ENCODE measurements around the gene PDLIM4. TPM values are rescaled to one million over a fixed set of nuclear protein-coding genes. Genes with fewer than 3 reads are reported as not detected.
A peak's percentile ranks its signal among the peaks of the same experiment; 100 is the strongest.

The PDLIM4 gene
- total RNA-seq, 1 experiment from 2014 or later: 7.6 TPM

DNA sequence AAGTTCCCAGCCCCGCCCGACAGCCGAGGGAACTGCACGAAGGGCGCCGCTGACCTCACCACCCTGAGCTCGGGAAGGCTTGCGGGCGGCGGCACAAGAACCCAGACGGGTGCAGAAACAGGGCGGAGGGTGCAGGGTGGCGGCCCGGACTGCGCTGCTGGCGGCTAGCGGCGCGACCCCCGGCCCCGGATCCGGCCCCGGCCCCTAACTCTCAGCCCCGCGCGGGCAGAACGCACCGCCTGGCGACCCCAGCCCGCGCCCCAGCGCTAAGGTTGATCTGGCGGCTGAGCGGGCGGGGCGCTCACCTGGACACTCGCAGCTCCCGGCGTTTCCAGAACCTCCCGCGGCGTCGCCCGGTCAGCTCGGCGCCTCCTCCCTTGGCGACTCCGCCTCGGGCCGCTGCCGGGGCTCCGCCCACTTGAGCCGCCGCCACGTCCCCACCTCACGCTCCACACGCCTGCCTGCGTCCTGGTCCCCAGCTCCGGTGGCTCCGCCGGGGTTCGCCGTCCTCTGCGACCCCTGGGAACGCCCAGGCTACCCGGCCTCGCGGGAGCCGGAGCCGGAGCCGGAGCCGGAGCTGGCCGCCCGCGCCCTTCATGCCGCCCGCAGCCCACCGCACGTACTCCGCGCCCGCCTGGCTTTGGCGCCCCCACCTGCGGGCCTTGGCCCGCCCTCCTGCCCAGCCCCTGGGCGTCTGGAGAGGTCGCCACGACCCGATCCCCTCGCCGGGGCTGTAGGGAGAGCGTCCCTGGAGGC lies 29.8 kb upstream of the PDLIM4 start, which contains the start of gene P4HA2:
Gene P4HA2 (minus strand): TSS at position 369 of the 756 bp plus-strand sequence. CDS start 9,227 bp downstream, outside the sequence.
- Histone ChIP-seq H3K4me1 (ENCODE audit: insufficient read depth, low read length) (no peaks in the 10 kb centered on the region; the same call in 1 of the 2 replicates), H3K14ac (ENCODE audit: insufficient read depth, low read length) (peak within 1 kb of the TSS; percentile 83), H3K4me2 (ENCODE audit: insufficient read depth, insufficient read length, low read length) (peak within 1 kb of the TSS; percentile 76), H2BK12ac (ENCODE audit: insufficient read length, low read depth, low read length) (no peak within 1 kb of the TSS), H3K23ac (ENCODE audit: insufficient read length, low read depth, low read length) (no peak within 1 kb of the TSS), H3T11ph (ENCODE audit: low read length) (no peak within 1 kb of the TSS), H3K27ac (ENCODE audit: insufficient read length, low read depth, low read length) (no peak within 1 kb of the TSS), H3K79me1 (ENCODE audit: insufficient read depth, low read depth, low read length, poor library complexity, severe bottlenecking) (no peaks in the 10 kb centered on the region), H3K18ac (ENCODE audit: insufficient read length, low read depth, low read length) (peak within 1 kb of the TSS; percentile 66), H2BK15ac (ENCODE audit: low read depth, low read length) (no peak within 1 kb of the TSS), H4K20me1 (ENCODE audit: control insufficient read depth, insufficient read depth, insufficient read length) (no peaks in the 10 kb centered on the region), H3K56ac (ENCODE audit: insufficient read length, low read depth, low read length) (no peak within 1 kb of the TSS), H3K4ac (ENCODE audit: low read depth, low read length) (no peak within 1 kb of the TSS), H2AK5ac (ENCODE audit: insufficient read length, low read length) (no peak within 1 kb of the TSS), H3K9ac (ENCODE audit: extremely low read depth, insufficient read length, low read length) (peak within 1 kb of the TSS; percentile 39), H3K27me3 (ENCODE audit: insufficient read depth, low read length) (peaks cover 5% of the 10 kb centered on the region; the same call in 1 of the 2 replicates), H4K8ac (replicated peaks; ENCODE audit: insufficient read length, low read depth, low read length) (no peak within 1 kb of the TSS), H4K5ac (ENCODE audit: insufficient read length, low read depth, low read length) (no peak within 1 kb of the TSS), H3K9me3 (ENCODE audit: control insufficient read depth, low read depth, low read length) (no peaks in the 10 kb centered on the region), H2BK5ac (ENCODE audit: insufficient read length, low read length) (no peak within 1 kb of the TSS), H2BK20ac (ENCODE audit: low read depth, low read length, poor library complexity, severe bottlenecking) (no peak within 1 kb of the TSS), H2BK120ac (ENCODE audit: low read depth, low read length, poor library complexity, severe bottlenecking) (no peak within 1 kb of the TSS), H4K91ac (ENCODE audit: insufficient read length, low read depth, low read length) (no peak within 1 kb of the TSS), H2AFZ (ENCODE audit: low read length) (no peak within 1 kb of the TSS), H3K23me2 (ENCODE audit: insufficient read length, low read depth, low read length, poor library complexity, severe bottlenecking) (peaks cover 12% of the 10 kb centered on the region), H3K79me2 (ENCODE audit: insufficient read depth, low read length) (no peaks in the 10 kb centered on the region)
- peaks cover 0 to 3% of the 10 kb centered on the region in 2 experiments; a peak in 1 of 5 replicates for H3K9me3 Mint-ChIP-seq
- H3K4me3 Mint-ChIP-seq: peak within 1 kb of the TSS; percentile 60 to 73
- H3K27me3 Mint-ChIP-seq (ENCODE audit: low read depth): peaks cover 49% of the 10 kb centered on the region
- peaks cover 16 to 23% of the 10 kb centered on the region in 2 experiments for H3K4me1 Mint-ChIP-seq
- peak; percentile 31; the same call in 2 of the 3 replicates for TF ChIP-seq CTCF (conservative IDR thresholded peaks at IDR 0.05)
- DNase-seq: peak; percentile 85
- H3K36me3 Mint-ChIP-seq (ENCODE audit: insufficient read depth in 1 of 3, low read depth in 3 of 3): no peaks in the 10 kb centered on the region; a peak in 1 of 7 replicates
- no CpG with 5 or more reads among the region's 92 CpGs for WGBS (ENCODE audit: extremely low coverage, insufficient read length, low lambda C conversion rate)
- H3K27ac Mint-ChIP-seq: no peak within 1 kb of the TSS

Measured in H9 (cell line).